Transverse colon (tissue), 4 donors: Measurements from ENCODE around the gene KCTD20. TPM values are rescaled to one million over a fixed set of nuclear protein-coding genes. Genes with fewer than 3 reads are reported as not detected.

ENCODE experiments used
- DNase-seq: peaks from one replicate; pipeline ENCODE4 v3.0.0-alpha.2; 2019
- H3K27ac ChIP-seq, 4 donors: fragments of 200-600 bp; sonication (generic); 2 replicates each; pipeline ENCODE4 v1.5.1; 2016 to 2018; ENCODE audit warnings: inconsistent platforms in 4 of 4
- H3K27me3 ChIP-seq: fragments of 200-600 bp; sonication (generic); 2 replicates; pipeline ENCODE4 v1.5.1; 2017; ENCODE audit warnings: inconsistent platforms
- H3K36me3 ChIP-seq, 4 donors: fragments of 200-600 bp; sonication (generic); 2 replicates each; pipeline ENCODE4 v1.5.1; 2017 to 2019; ENCODE audit warnings: inconsistent platforms in 4 of 4
- H3K4me1 ChIP-seq, 4 donors: fragments of 200-600 bp; sonication (generic); 2 replicates each; pipeline ENCODE4 v1.5.1; 2017 to 2020; ENCODE audit warnings: inconsistent platforms in 4 of 4
- H3K4me3 ChIP-seq, 4 donors: fragments of 200-600 bp; sonication (generic); 1 replicate in 1 of 4; 2 replicates in 3 of 4; pipeline versions ENCODE4 v1.5.1 to v1.6.1; 2017 to 2019; ENCODE audit warnings: inconsistent platforms in 4 of 4
- H3K9me3 ChIP-seq, 2 donors: fragments of 200-600 bp; sonication (generic); 2 replicates each; pipeline ENCODE4 v1.5.1; 2017 to 2019; ENCODE audit warnings: inconsistent platforms in 2 of 2
- EP300 ChIP-seq: sonication (generic); formaldehyde crosslinking; IDR thresholded peaks from one replicate; pipeline ENCODE4 v1.6.1; 2017; ENCODE audit warnings: antibody characterized with exemption, low read depth
- POLR2A ChIP-seq: fragments of 450-650 bp; IDR thresholded peaks from one replicate; pipeline ENCODE4 v1.6.1; 2016; ENCODE audit warnings: antibody characterized with exemption, mild to moderate bottlenecking, moderate library complexity
- POLR2AphosphoS5 ChIP-seq, 3 donors: sonication (generic); formaldehyde crosslinking; IDR thresholded peaks; one replicate each; pipeline ENCODE4 v1.6.1; 2016; ENCODE audit warnings: antibody characterized with exemption in 3 of 3
- WGBS, 2 donors: methylation state at CpG; one replicate each; pipeline ENCODE4 v1.1.5; 2018; ENCODE audit warnings: low coverage in 1 of 2; 5-methylcytosine and 5-hydroxymethylcytosine counted together
- in situ Hi-C, 4 donors: fragments of 200-750 bp; cut with MboI; loops; one replicate each; pipeline versions ENCODE4 v1.15.0 to v1.15.1; 2017; ENCODE audit warnings: low sequenced_read_pairs in 3 of 4, low pct_ligation_motif_present in 1 of 4, low pct_unique_long_range_greater_than_20kb in 1 of 4
- intact Hi-C: fragments of 100-400 bp; cut with DNase I; formaldehyde crosslinking; loops from one replicate; pipeline ENCODE4 v1.15.1; 2023; ENCODE audit warnings: low total_unique reads
- small RNA-seq, 4 donors: library from RNA; depleted of rRNA; stranded (forward); fragments of <200 nt; gene quantifications; one replicate each; pipeline ENCODE3, GENCODE V24; 2016
- total RNA-seq, 4 donors: library from RNA; depleted of rRNA; stranded (reverse); fragments of >200 nt; gene quantifications; one replicate each; pipeline ENCODE4 v1.1.0, GENCODE V29; 2016
- TF ChIP-seq, protein P1 (sequence below), 5 experiments: fragments of 200-600 bp in 3 of 5; fragments of 450-650 bp in 2 of 5; sonication (generic) in 3 of 5; IDR thresholded peaks; 1 replicate in 2 of 5; 2 replicates in 3 of 5; pipeline ENCODE4 v1.5.1; 2016 to 2017; ENCODE audit warnings: antibody characterized with exemption in 5 of 5, inconsistent platforms in 3 of 5, mild to moderate bottlenecking in 2 of 5, moderate library complexity in 1 of 5

KCTD20 gene
- total RNA-seq, 4 donors from 2014 or later: 23.2 to 61.9 (median 29.9) TPM

- TF ChIP-seq, protein P1, sequence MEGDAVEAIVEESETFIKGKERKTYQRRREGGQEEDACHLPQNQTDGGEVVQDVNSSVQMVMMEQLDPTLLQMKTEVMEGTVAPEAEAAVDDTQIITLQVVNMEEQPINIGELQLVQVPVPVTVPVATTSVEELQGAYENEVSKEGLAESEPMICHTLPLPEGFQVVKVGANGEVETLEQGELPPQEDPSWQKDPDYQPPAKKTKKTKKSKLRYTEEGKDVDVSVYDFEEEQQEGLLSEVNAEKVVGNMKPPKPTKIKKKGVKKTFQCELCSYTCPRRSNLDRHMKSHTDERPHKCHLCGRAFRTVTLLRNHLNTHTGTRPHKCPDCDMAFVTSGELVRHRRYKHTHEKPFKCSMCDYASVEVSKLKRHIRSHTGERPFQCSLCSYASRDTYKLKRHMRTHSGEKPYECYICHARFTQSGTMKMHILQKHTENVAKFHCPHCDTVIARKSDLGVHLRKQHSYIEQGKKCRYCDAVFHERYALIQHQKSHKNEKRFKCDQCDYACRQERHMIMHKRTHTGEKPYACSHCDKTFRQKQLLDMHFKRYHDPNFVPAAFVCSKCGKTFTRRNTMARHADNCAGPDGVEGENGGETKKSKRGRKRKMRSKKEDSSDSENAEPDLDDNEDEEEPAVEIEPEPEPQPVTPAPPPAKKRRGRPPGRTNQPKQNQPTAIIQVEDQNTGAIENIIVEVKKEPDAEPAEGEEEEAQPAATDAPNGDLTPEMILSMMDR (IDR thresholded peaks at IDR 0.05): no peak
- TF ChIP-seq POLR2AphosphoS5 (IDR thresholded peaks at IDR 0.05) (no peak), EP300 (no peak), POLR2A (no peak)
- peak overlapping the region in 1 of 4 donors; percentile 15 for H3K27ac ChIP-seq
- H3K4me3 ChIP-seq: no peak overlapping the region
- 95% methylated on average over 2 of the region's 2 CpGs; no CpG with 5 or more reads in 1 of the 2 donors for WGBS, 2 donors
- no peak for DNase-seq
- intact Hi-C loops (no loop called here), in situ Hi-C loops (no loop called here)
- no peaks in the 10 kb centered on the region for H3K9me3 ChIP-seq
- H3K4me1 ChIP-seq: peaks cover 0 to 15% (median 7%) of the 10 kb centered on the region in 4 donors
- no peaks in the 10 kb centered on the region for H3K27me3 ChIP-seq
- peaks cover 0 to 42% (median 14%) of the 10 kb centered on the region in 4 donors for H3K36me3 ChIP-seq
Measured at GRCh38 chr6:36526066-36526465, 83.3 kb downstream of the KCTD20 start.

DNA sequence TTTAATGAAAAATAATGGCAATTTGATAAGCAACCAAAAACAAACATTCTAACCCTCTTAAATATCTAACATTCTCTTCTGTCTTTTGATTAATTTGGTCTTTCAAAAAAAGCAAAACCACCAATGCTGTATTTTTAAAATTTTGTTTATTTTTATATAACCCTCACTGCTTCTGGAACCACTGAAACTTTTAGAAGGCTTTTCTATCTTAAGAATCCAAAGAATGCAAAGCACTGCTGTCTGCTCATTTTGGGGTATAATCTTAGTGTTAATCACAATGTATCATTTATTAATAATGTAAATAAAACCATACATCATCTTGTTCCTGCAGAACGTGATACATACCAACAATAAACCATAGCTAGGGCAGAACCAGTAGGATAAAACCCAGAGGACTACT, 90.5 kb downstream of the KCTD20 start:
- no peak for TF ChIP-seq POLR2A
- TF ChIP-seq, protein P1 (IDR thresholded peaks at IDR 0.05): no peak
- TF ChIP-seq EP300: no peak
- no peak for TF ChIP-seq POLR2AphosphoS5 (IDR thresholded peaks at IDR 0.05)
- no peak for DNase-seq
- in situ Hi-C loops (no loop called here), intact Hi-C loops (no loop called here)
- H3K36me3 ChIP-seq: peaks cover 0 to 27% (median 10%) of the 10 kb centered on the region in 4 donors
- WGBS, 2 donors: 47 to 67% methylated on average over 1 of the region's 1 CpG
- no peak overlapping the region for H3K27ac ChIP-seq
- H3K9me3 ChIP-seq: no peaks in the 10 kb centered on the region
- no peak overlapping the region for H3K4me3 ChIP-seq
- no peaks in the 10 kb centered on the region for H3K27me3 ChIP-seq
- H3K4me1 ChIP-seq: peaks cover 0 to 5% (median 0%) of the 10 kb centered on the region in 4 donors

DNA sequence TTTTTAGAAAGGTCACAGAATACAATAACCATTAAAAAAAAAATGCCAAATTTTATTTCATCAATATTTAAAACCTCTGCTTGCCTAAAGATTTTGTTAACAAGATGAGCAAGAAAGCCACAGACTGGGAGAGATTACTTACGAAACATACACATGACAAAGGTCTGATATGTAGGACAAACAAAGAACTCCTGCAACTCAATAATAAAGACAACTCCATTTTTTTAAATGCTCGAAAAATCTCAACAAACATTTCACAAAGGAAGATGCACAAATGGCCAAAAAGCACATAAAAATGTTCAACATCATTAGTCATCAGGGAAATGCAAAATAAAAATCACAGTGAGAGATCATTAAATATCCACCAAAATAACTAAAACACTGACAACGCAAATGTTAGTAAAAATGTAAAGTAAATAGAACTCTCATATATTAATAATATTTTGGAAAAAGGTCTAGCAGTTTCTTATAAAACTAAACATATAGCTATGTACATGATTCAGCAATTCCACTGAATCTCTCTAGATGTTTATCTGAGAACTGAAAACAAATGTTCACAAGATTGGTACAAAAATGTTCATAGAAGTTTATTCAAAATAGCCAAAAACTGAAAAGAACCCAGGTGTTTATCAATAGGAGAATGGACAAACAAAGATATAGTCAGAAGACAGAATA, 94.2 kb downstream of the KCTD20 start:
- 87 to 89% methylated on average over 3 of the region's 3 CpGs for WGBS, 2 donors
- H3K27me3 ChIP-seq: no peaks in the 10 kb centered on the region
- intact Hi-C loops: no loop called here
- H3K27ac ChIP-seq: no peak overlapping the region
- in situ Hi-C loops: no loop called here
- no peak for TF ChIP-seq POLR2A
- no peak for TF ChIP-seq EP300
- no peak for DNase-seq
- no peaks in the 10 kb centered on the region for H3K9me3 ChIP-seq
- peaks cover 0 to 18% (median 2%) of the 10 kb centered on the region in 4 donors for H3K4me1 ChIP-seq
- no peak overlapping the region for H3K4me3 ChIP-seq
- H3K36me3 ChIP-seq: peaks cover 0 to 38% (median 17%) of the 10 kb centered on the region in 4 donors

DNA sequence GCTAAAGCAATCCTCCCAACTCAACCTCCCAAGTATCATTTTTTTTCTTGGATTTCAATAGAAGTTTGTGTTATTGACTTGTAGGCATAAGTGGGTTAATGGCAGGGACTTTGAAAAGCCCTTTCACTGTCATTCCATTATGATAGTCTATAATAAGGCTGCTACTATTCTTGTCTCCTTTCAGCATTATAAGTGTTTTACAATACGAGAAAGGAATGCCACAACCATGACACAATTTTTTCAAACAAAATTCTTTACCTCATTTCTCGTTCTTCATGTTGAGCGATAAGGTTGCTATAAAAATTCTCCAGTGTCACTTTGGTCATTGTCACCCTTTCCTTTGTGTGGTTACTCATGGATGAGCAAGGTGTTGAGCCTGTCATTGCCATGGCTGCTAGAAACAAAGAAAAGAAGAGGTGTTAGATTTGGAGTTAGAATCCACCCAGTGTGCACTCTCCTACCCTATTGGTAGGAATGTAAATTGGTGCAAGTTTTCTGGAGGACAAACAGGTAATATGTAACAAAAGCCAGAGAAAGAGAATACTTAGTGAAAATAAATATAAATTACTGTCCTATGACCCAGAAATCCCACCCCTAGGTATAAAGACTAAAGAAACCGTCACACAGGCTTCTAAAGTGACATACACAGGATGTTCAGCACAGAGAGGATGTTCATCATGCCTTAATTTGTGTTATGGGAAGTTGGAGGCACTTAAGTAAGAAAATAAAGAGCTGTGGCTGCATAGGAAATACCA, 97.2 kb downstream of the KCTD20 start:
- no peaks in the 10 kb centered on the region for H3K9me3 ChIP-seq
- 86 to 100% methylated on average over 4 of the region's 4 CpGs for WGBS, 2 donors
- DNase-seq: no peak

More for the DNA sequence above, 97.2 kb downstream of the KCTD20 start:
- in situ Hi-C loops: no loop called here
- Histone ChIP-seq H3K4me1 (peaks cover 18 to 38% (median 18%) of the 10 kb centered on the region in 4 donors), H3K4me3 (no peak overlapping the region), H3K36me3 (peaks cover 0 to 36% (median 16%) of the 10 kb centered on the region in 4 donors), H3K27me3 (no peaks in the 10 kb centered on the region), H3K27ac (no peak overlapping the region)
- TF ChIP-seq POLR2AphosphoS5 (IDR thresholded peaks at IDR 0.05) (no peak), POLR2A (no peak), EP300 (no peak)
- TF ChIP-seq, protein P1 (IDR thresholded peaks at IDR 0.05): no peak
- intact Hi-C loops: no loop called here

Small RNA genes lying within 50 kb of the gene (small RNA-seq; reads per million reads assigned to genes)
- gene RN7SL502P: 0 to 0.28 (median 0.09) reads per million in 4 donors

Other genes starting within 250 kb of the KCTD20 start
- 100 to 1,000 TPM in 2 of 4 donors, 10 to 100 TPM in 2; 74.8 to 209 (median 90.6) TPM for gene BRPF3, start 246.3 kb upstream of the KCTD20 start, total RNA-seq
- 1 to 10 TPM in 1 of 4 donors, under 1 TPM in 1, not detected in 2; 0.79 to 1.1 TPM for gene PNPLA1, start 172.9 kb upstream of the KCTD20 start, total RNA-seq
- 10 to 100 TPM in 3 of 4 donors, 1 to 10 TPM in 1; 6.0 to 23.6 (median 14.1) TPM for gene BNIP5, start 106.1 kb upstream of the KCTD20 start, total RNA-seq
- 1 to 10 TPM; 1.3 to 4.2 (median 3.0) TPM for gene ETV7, start 55.3 kb upstream of the KCTD20 start, total RNA-seq
- gene PXT1, start 146 bp upstream of the KCTD20 start, total RNA-seq: under 1 TPM in 1 of 4 donors, not detected in 3; 0.14 TPM
- 100 to 1,000 TPM in 1 of 4 donors, 10 to 100 TPM in 3; 59.1 to 101 (median 86.4) TPM for gene STK38, start 104.5 kb downstream of the KCTD20 start, total RNA-seq
- 100 to 1,000 TPM; 110 to 177 (median 144) TPM for gene SRSF3, start 151.4 kb downstream of the KCTD20 start, total RNA-seq
- 100 to 1,000 TPM in 3 of 4 donors, 10 to 100 TPM in 1; 34.6 to 613 (median 264) TPM for gene CDKN1A, start 235.7 kb downstream of the KCTD20 start, total RNA-seq